Hepatocyte (in vitro differentiated cells): ENCODE data around the gene TBC1D21.

Source experiments
- CTCF ChIP-seq: fragments of 200-600 bp; sonication (generic); IDR thresholded peaks from 2 replicates; pipeline ENCODE4 v1.5.1; 2016; ENCODE audit warnings: antibody characterized with exemption, mild to moderate bottlenecking; ENCODE audit not compliant: poor library complexity
- EZH2 ChIP-seq: fragments of 200-600 bp; sonication (generic); IDR thresholded peaks from 2 replicates; pipeline ENCODE4 v1.6.1; 2016; ENCODE audit warnings: antibody characterized with exemption, mild to moderate bottlenecking, borderline replicate concordance
- EZH2phosphoT487 ChIP-seq: fragments of 200-600 bp; sonication (generic); IDR thresholded peaks from one replicate; pipeline ENCODE4 v1.6.1; 2018; ENCODE audit warnings: antibody characterized with exemption, mild to moderate bottlenecking, low read depth, moderate library complexity; ENCODE audit not compliant: unreplicated experiment, severe bottlenecking

GRCh38 chr15:73921254-73921925, 48.0 kb downstream of the TBC1D21 start:
- TF ChIP-seq CTCF (no peak), EZH2 (no peak), EZH2phosphoT487 (no peak)
